ENCODE data around the gene DDO. TPM values are rescaled to one million over a fixed set of nuclear protein-coding genes. Genes with fewer than 3 reads are reported as not detected.

Gene DDO
- polyA plus RNA-seq, 1 donor from 2014 or later = not detected

GRCh38 chr6:110409794-110410193, 5.6 kb downstream of the DDO start:
- Histone ChIP-seq H3K27ac (ENCODE audit: low read length) (no peak overlapping the region), H3F3A (ENCODE audit: insufficient read depth, low read length, poor library complexity, severe bottlenecking) (no peaks in the 10 kb centered on the region), H3K36me3 (ENCODE audit: insufficient read depth, low read length) (no peaks in the 10 kb centered on the region), H3K9ac (ENCODE audit: low read length) (no peak overlapping the region), H4K20me1 (ENCODE audit: insufficient read depth) (no peaks in the 10 kb centered on the region), H3K4me3 (ENCODE audit: low read length) (no peak overlapping the region), H2AFZ (ENCODE audit: low read depth, low read length) (no peak overlapping the region), H3K79me2 (replicated peaks; ENCODE audit: insufficient read depth, low read length) (no peaks in the 10 kb centered on the region), H3K27me3 (ENCODE audit: insufficient read depth, low read depth, low read length) (no peaks in the 10 kb centered on the region), H3K9me3 (ENCODE audit: low read length) (no peaks in the 10 kb centered on the region), H3K9me2 (ENCODE audit: insufficient read depth, low read length) (no peaks in the 10 kb centered on the region), H3K4me2 (ENCODE audit: low read length) (no peak overlapping the region)
- TF ChIP-seq SMC3 (conservative IDR thresholded peaks at IDR 0.05; ENCODE audit: poor library complexity) (no peak), CTCF (IDR thresholded peaks at IDR 0.05; ENCODE audit: poor library complexity, severe bottlenecking) (no peak), EZH2 (IDR thresholded peaks at IDR 0.05; ENCODE audit: borderline replicate concordance, insufficient read depth, low read length, poor library complexity, severe bottlenecking) (no peak), MXI1 (conservative IDR thresholded peaks at IDR 0.05; ENCODE audit: poor library complexity, severe bottlenecking) (no peak), REST (IDR thresholded peaks at IDR 0.05; ENCODE audit: borderline replicate concordance) (no peak), EP300 (conservative IDR thresholded peaks at IDR 0.05; ENCODE audit: poor library complexity, severe bottlenecking) (no peak), RAD21 (conservative IDR thresholded peaks at IDR 0.05) (no peak), POLR2AphosphoS5 (IDR thresholded peaks at IDR 0.05) (no peak), TAF1 (IDR thresholded peaks at IDR 0.05; ENCODE audit: low read depth) (no peak)

GRCh38 chr6:110408901-110409300, 6.5 kb downstream of the DDO start:
- Histone ChIP-seq H3K27ac (ENCODE audit: low read length) (no peak overlapping the region), H3K9me3 (ENCODE audit: low read length) (no peaks in the 10 kb centered on the region), H3K27me3 (ENCODE audit: insufficient read depth, low read depth, low read length) (no peaks in the 10 kb centered on the region), H3K4me2 (ENCODE audit: low read length) (no peak overlapping the region), H2AFZ (ENCODE audit: low read depth, low read length) (no peak overlapping the region), H3K9ac (ENCODE audit: low read length) (no peak overlapping the region), H3K36me3 (ENCODE audit: insufficient read depth, low read length) (no peaks in the 10 kb centered on the region), H4K20me1 (ENCODE audit: insufficient read depth) (no peaks in the 10 kb centered on the region), H3F3A (ENCODE audit: insufficient read depth, low read length, poor library complexity, severe bottlenecking) (no peaks in the 10 kb centered on the region), H3K4me3 (ENCODE audit: low read length) (no peak overlapping the region), H3K9me2 (ENCODE audit: insufficient read depth, low read length) (no peaks in the 10 kb centered on the region), H3K79me2 (replicated peaks; ENCODE audit: insufficient read depth, low read length) (no peaks in the 10 kb centered on the region)
- TF ChIP-seq MXI1 (conservative IDR thresholded peaks at IDR 0.05; ENCODE audit: poor library complexity, severe bottlenecking) (no peak), EP300 (conservative IDR thresholded peaks at IDR 0.05; ENCODE audit: poor library complexity, severe bottlenecking) (no peak)

- H2AFZ ChIP-seq (ENCODE audit: low read depth, low read length) = no peak overlapping the region
- H3K36me3 ChIP-seq (ENCODE audit: insufficient read depth, low read length) = no peaks in the 10 kb centered on the region
- H3K27me3 ChIP-seq (ENCODE audit: insufficient read depth, low read depth, low read length) = no peaks in the 10 kb centered on the region
- TF ChIP-seq MXI1 (conservative IDR thresholded peaks at IDR 0.05; ENCODE audit: poor library complexity, severe bottlenecking) = no peak
- no peak for TF ChIP-seq TAF1 (IDR thresholded peaks at IDR 0.05; ENCODE audit: low read depth)
- TF ChIP-seq REST (IDR thresholded peaks at IDR 0.05; ENCODE audit: borderline replicate concordance) = no peak
- no peak for TF ChIP-seq EZH2 (IDR thresholded peaks at IDR 0.05; ENCODE audit: borderline replicate concordance, insufficient read depth, low read length, poor library complexity, severe bottlenecking)
- TF ChIP-seq RAD21 (conservative IDR thresholded peaks at IDR 0.05) = no peak
- no peak for TF ChIP-seq SMC3 (conservative IDR thresholded peaks at IDR 0.05; ENCODE audit: poor library complexity)
- no peak for TF ChIP-seq EP300 (conservative IDR thresholded peaks at IDR 0.05; ENCODE audit: poor library complexity, severe bottlenecking)
- no peak for TF ChIP-seq CTCF (IDR thresholded peaks at IDR 0.05; ENCODE audit: poor library complexity, severe bottlenecking)
- no peak for TF ChIP-seq POLR2AphosphoS5 (IDR thresholded peaks at IDR 0.05)
- no peaks in the 10 kb centered on the region for H3K79me2 ChIP-seq (replicated peaks; ENCODE audit: insufficient read depth, low read length)
- no peak overlapping the region for H3K4me2 ChIP-seq (ENCODE audit: low read length)
- H3K4me3 ChIP-seq (ENCODE audit: low read length) = no peak overlapping the region
- no peaks in the 10 kb centered on the region for H3K9me3 ChIP-seq (ENCODE audit: low read length)
- no peaks in the 10 kb centered on the region for H3K9me2 ChIP-seq (ENCODE audit: insufficient read depth, low read length)
- no peak overlapping the region for H3K27ac ChIP-seq (ENCODE audit: low read length)
- no peak overlapping the region for H3K9ac ChIP-seq (ENCODE audit: low read length)
- H3F3A ChIP-seq (ENCODE audit: insufficient read depth, low read length, poor library complexity, severe bottlenecking) = no peaks in the 10 kb centered on the region
- H4K20me1 ChIP-seq (ENCODE audit: insufficient read depth) = no peaks in the 10 kb centered on the region
These were observed 10.8 kb downstream of the DDO start for GRCh38 chr6:110404607-110405006.

Measured in neural cell (in vitro differentiated cells).